Endothelial cell of umbilical vein (primary cell): Measurements from ENCODE around the gene METRNL.

Experiments used
- EZH2 ChIP-seq: IDR thresholded peaks from 2 replicates; pipeline ENCODE4 v1.6.1; 2012; ENCODE audit warnings: borderline replicate concordance, low read depth, mild to moderate bottlenecking, moderate library complexity, low read length, inconsistent platforms; ENCODE audit not compliant: severe bottlenecking
- FOS ChIP-seq: IDR thresholded peaks from 2 replicates; pipeline ENCODE4 v1.6.1; 2011; ENCODE audit warnings: mild to moderate bottlenecking, low read length, moderate library complexity, borderline replicate concordance; ENCODE audit not compliant: insufficient read depth
- GATA2 ChIP-seq: IDR thresholded peaks from 2 replicates; pipeline ENCODE4 v1.7.0; 2011; ENCODE audit warnings: low read depth, mild to moderate bottlenecking, moderate library complexity, mixed read lengths, low read length; ENCODE audit not compliant: insufficient read length, insufficient read depth
- JUN ChIP-seq: IDR thresholded peaks from 2 replicates; pipeline ENCODE4 v1.6.1; 2011; ENCODE audit warnings: borderline replicate concordance, low read depth; ENCODE audit not compliant: insufficient read length, insufficient read depth
- MYC ChIP-seq: IDR thresholded peaks from one replicate; pipeline ENCODE4 v1.6.1; 2011; ENCODE audit warnings: mild to moderate bottlenecking, low read depth, low read length
- POLR2A ChIP-seq: IDR thresholded peaks from 2 replicates; pipeline ENCODE4 v1.6.1; 2012; ENCODE audit warnings: low read depth, mild to moderate bottlenecking, control low read depth, low read length
- POLR2AphosphoS5 ChIP-seq: IDR thresholded peaks from 2 replicates; pipeline ENCODE4 v1.6.1; 2012; ENCODE audit warnings: low read depth, mild to moderate bottlenecking, control low read depth, low read length, moderate library complexity; ENCODE audit not compliant: insufficient read depth
- TF ChIP-seq, protein P1 (sequence below), 2 donors: IDR thresholded peaks; 1 replicate in 1 of 2; 2 replicates in 1 of 2; pipeline ENCODE4 v1.5.1; 2011; ENCODE audit warnings: low read length in 2 of 2, mild to moderate bottlenecking in 2 of 2, moderate library complexity in 2 of 2, control low read depth in 1 of 2, inconsistent platforms in 1 of 2, low read depth in 1 of 2; ENCODE audit not compliant: insufficient read depth in 1 of 2; ENCODE audit errors: extremely low read depth in 1 of 2
- TF ChIP-seq, protein P2 (sequence below): IDR thresholded peaks from 2 replicates; pipeline ENCODE4 v1.6.1; 2011; ENCODE audit not compliant: insufficient read depth, insufficient read length

DNA sequence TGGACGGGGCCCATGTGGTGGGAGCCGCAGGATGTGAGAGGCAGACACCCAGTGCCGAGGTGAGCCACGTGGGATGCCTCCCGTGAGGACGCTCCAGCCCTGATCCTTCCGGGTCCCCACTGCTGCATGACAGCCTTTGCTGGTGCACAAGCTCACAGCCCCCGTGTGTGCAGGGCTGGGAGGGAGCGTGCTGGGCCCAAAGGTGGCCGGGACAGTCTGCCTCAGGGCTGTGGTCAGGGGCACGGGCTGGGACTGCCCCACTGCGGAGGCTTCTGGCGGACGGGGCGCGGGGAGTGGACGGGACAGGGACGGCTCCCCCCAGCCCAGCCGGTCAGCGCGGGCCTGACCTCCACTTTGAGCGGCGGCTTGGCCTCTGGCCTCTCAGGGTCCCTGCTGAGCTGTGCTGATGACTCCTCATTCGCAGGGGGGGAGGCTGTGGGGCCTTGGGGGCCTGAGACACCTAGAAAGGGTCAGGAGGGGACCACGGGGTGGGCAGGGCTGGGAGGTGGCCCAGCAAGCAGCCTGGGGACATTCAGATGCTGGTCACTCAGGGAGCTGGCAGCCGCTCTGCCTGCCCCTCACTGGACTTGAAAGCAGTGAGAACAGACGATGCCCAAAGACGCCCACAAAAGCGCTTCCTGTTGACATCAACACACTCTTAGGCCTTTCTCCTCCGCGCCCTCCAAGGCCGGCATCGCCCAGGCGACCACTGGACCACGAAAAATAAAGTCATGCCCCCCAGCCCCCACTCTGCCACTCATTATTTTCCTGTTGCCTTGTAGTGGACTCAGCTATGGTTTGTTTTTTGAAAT, 9.3 kb upstream of the METRNL start:
- TF ChIP-seq FOS (no peak), POLR2A (no peak), GATA2 (no peak), EZH2 (no peak), POLR2AphosphoS5 (no peak), JUN (no peak), MYC (no peak)
- TF ChIP-seq, protein P1, sequence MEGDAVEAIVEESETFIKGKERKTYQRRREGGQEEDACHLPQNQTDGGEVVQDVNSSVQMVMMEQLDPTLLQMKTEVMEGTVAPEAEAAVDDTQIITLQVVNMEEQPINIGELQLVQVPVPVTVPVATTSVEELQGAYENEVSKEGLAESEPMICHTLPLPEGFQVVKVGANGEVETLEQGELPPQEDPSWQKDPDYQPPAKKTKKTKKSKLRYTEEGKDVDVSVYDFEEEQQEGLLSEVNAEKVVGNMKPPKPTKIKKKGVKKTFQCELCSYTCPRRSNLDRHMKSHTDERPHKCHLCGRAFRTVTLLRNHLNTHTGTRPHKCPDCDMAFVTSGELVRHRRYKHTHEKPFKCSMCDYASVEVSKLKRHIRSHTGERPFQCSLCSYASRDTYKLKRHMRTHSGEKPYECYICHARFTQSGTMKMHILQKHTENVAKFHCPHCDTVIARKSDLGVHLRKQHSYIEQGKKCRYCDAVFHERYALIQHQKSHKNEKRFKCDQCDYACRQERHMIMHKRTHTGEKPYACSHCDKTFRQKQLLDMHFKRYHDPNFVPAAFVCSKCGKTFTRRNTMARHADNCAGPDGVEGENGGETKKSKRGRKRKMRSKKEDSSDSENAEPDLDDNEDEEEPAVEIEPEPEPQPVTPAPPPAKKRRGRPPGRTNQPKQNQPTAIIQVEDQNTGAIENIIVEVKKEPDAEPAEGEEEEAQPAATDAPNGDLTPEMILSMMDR (IDR thresholded peaks at IDR 0.05; ENCODE audit: extremely low read depth in 1 of 2, insufficient read depth in 1 of 2, low read depth in 1 of 2, low read length in 2 of 2), result no peak
- TF ChIP-seq, protein P2, sequence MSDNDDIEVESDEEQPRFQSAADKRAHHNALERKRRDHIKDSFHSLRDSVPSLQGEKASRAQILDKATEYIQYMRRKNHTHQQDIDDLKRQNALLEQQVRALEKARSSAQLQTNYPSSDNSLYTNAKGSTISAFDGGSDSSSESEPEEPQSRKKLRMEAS, result no peak
